Neuron (in vitro differentiated cells): Measurements from ENCODE around the gene OR2L8.

Source experiments
- H2AFZ ChIP-seq: one replicate; pipeline ENCODE4 v1.6.1; 2013; ENCODE audit warnings: low read depth, mild to moderate bottlenecking, inconsistent platforms, low read length, moderate library complexity
- H3K27me3 ChIP-seq: one replicate; pipeline ENCODE4 v1.6.1; 2013; ENCODE audit warnings: low read length; ENCODE audit not compliant: insufficient read depth
- H3K36me3 ChIP-seq: one replicate; pipeline ENCODE4 v1.6.1; 2013; ENCODE audit warnings: low read length; ENCODE audit not compliant: insufficient read depth
- H3K4me1 ChIP-seq: one replicate; pipeline ENCODE4 v1.6.1; 2013; ENCODE audit warnings: low read length; ENCODE audit not compliant: insufficient read depth
- H3K4me3 ChIP-seq: 2 replicates; pipeline ENCODE4 v1.5.1; 2013; ENCODE audit warnings: mild to moderate bottlenecking, low read length, moderate library complexity
- H3K9me3 ChIP-seq: one replicate; pipeline ENCODE4 v1.6.1; 2013; ENCODE audit warnings: low read length

OR2L8 gene, protein sequence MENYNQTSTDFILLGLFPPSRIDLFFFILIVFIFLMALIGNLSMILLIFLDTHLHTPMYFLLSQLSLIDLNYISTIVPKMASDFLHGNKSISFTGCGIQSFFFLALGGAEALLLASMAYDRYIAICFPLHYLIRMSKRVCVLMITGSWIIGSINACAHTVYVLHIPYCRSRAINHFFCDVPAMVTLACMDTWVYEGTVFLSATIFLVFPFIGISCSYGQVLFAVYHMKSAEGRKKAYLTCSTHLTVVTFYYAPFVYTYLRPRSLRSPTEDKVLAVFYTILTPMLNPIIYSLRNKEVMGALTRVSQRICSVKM

GRCh38 chr1:247948558-247948957 lies at the start of gene OR2L8:
OR2L8 (plus strand) TSS chr1:247948858; CDS start chr1:247948858, 0 bp downstream.
- Histone ChIP-seq H3K36me3 (no peaks in the 10 kb centered on the region), H2AFZ (no peak within 1 kb of the TSS), H3K9me3 (no peaks in the 10 kb centered on the region), H3K4me3 (no peak within 1 kb of the TSS), H3K4me1 (no peaks in the 10 kb centered on the region), H3K27me3 (no peaks in the 10 kb centered on the region)

GRCh38 chr1:247904122-247904521 lies 44.5 kb upstream of the OR2L8 start:
- Histone ChIP-seq H3K4me1 (no peaks in the 10 kb centered on the region), H3K9me3 (no peaks in the 10 kb centered on the region), H3K36me3 (no peaks in the 10 kb centered on the region), H3K27me3 (no peaks in the 10 kb centered on the region), H2AFZ (no peak overlapping the region), H3K4me3 (no peak overlapping the region)

DNA sequence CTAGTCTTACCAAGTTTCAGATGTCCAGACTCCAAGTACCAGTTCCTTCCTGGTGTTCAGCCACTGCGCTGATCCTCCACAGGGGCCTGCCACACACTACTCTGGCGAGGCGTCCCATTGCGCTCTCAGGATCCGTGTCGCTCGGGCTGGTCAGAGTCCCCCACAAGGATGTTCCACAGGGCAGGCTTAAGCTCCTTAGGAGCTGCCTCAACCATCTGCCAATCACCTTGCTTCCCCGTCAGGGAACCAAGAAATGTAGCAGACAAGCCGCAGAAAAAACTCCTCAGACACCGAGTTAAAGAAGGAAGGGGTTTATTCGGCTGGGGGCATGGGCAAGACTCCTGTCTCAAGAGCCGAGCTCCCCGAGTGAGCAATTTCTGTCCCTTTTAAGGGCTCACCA lies 43.5 kb upstream of the OR2L8 start:
- no peaks in the 10 kb centered on the region for H3K4me1 ChIP-seq
- H3K9me3 ChIP-seq: no peaks in the 10 kb centered on the region
- no peak overlapping the region for H2AFZ ChIP-seq
- no peaks in the 10 kb centered on the region for H3K36me3 ChIP-seq
- no peaks in the 10 kb centered on the region for H3K27me3 ChIP-seq
- no peak overlapping the region for H3K4me3 ChIP-seq

DNA sequence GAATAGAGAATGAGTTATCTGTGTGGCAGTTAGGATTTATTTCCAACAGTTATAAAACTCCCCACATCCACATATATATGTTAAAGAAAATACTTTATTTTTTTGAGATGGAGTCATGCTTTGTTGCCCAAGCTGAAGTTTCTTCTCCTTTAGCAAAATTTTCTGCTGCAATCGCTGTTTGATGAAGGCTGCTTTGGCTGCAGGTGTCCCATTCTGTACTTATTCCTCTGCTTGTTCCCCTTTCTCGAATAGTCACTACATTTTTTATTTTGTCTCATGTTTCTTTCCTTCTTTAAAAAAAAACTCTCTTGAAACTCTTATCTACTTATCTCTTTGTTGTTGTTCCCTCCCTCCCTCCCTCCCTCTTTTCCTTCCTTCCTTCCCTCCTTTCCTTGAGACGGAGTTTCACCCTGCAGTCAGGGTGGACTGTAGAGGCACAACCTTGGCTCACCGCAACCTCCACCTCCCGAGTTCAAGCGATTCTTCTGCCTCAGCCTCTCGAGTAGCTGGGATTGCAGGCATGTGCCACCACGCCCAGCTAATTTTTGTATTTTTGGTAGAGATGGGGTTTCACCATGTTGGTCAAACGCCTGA lies 42.7 kb upstream of the OR2L8 start:
- Histone ChIP-seq H3K27me3 (no peaks in the 10 kb centered on the region), H2AFZ (no peak overlapping the region), H3K36me3 (no peaks in the 10 kb centered on the region), H3K9me3 (no peaks in the 10 kb centered on the region), H3K4me1 (no peaks in the 10 kb centered on the region), H3K4me3 (no peak overlapping the region)

- H3K4me3 ChIP-seq: no peak overlapping the region
- no peak overlapping the region for H2AFZ ChIP-seq
- no peaks in the 10 kb centered on the region for H3K4me1 ChIP-seq
- H3K9me3 ChIP-seq: no peaks in the 10 kb centered on the region
- H3K27me3 ChIP-seq: no peaks in the 10 kb centered on the region
- H3K36me3 ChIP-seq: no peaks in the 10 kb centered on the region
Measured at GRCh38 chr1:247906504-247907047, 42.1 kb upstream of the OR2L8 start.

- no peaks in the 10 kb centered on the region for H3K9me3 ChIP-seq
- H2AFZ ChIP-seq: no peak overlapping the region
- H3K4me1 ChIP-seq: no peaks in the 10 kb centered on the region
- no peak overlapping the region for H3K4me3 ChIP-seq
- H3K36me3 ChIP-seq: no peaks in the 10 kb centered on the region
- H3K27me3 ChIP-seq: no peaks in the 10 kb centered on the region
Measured at GRCh38 chr1:247908766-247909165, 39.9 kb upstream of the OR2L8 start.

- no peaks in the 10 kb centered on the region for H3K9me3 ChIP-seq
- no peaks in the 10 kb centered on the region for H3K4me1 ChIP-seq
Measured at GRCh38 chr1:247913786-247914185, 34.9 kb upstream of the OR2L8 start.

DNA sequence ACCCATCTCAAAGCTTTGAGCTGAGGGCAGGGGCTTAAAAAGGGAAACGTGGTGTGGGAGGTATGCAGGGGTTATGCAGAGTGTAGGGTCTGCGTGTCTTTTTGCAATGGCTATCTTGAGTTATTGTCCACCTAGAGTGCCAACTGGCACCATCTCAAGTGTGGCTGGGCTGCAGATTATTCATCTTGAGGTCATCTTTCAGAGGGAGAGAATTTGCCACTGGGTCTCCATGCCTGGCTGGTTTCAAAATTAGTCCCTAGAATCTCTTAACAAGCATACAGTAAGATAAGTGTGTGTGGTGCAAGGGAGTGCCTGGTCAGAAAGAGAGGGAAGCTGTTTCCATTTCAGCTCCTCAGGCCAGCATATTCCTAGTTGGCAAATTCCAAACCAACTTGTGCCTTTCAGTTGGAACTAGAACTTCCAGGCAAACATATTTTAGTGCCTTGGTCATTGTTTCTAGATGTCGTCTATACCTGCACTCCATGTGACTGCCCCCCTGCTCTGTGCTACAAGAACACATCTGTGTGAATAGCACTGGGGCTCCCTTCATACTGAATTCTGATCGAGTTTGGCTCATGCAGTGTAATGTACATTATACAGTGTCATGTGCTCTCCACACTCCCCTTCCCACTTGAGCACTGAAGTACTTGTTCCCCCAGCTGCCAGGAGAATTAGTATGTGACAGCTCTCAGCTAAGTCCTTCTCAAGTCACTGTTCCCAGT lies 33.6 kb upstream of the OR2L8 start:
- H3K27me3 ChIP-seq: no peaks in the 10 kb centered on the region
- H3K4me3 ChIP-seq: no peak overlapping the region
- H3K9me3 ChIP-seq: no peaks in the 10 kb centered on the region
- H2AFZ ChIP-seq: no peak overlapping the region
- H3K36me3 ChIP-seq: no peaks in the 10 kb centered on the region
- no peaks in the 10 kb centered on the region for H3K4me1 ChIP-seq

More at GRCh38 chr1:247913786-247914185, 34.9 kb upstream of the OR2L8 start:
- Histone ChIP-seq H3K27me3 (no peaks in the 10 kb centered on the region), H3K4me3 (no peak overlapping the region), H2AFZ (no peak overlapping the region), H3K36me3 (no peaks in the 10 kb centered on the region)

- Histone ChIP-seq H3K9me3 (no peaks in the 10 kb centered on the region), H2AFZ (no peak within 1 kb of the TSS), H3K4me3 (no peak within 1 kb of the TSS), H3K4me1 (no peaks in the 10 kb centered on the region), H3K27me3 (no peaks in the 10 kb centered on the region), H3K36me3 (no peaks in the 10 kb centered on the region)
Measured at GRCh38 chr1:247919952-247920351, 28.7 kb upstream of the OR2L8 start, which contains the start of gene OR2T8. OR2T8 (plus strand) TSS chr1:247920252; CDS start chr1:247921018, 766 bp downstream.

- Histone ChIP-seq H3K4me3 (no peak overlapping the region), H3K27me3 (no peaks in the 10 kb centered on the region), H3K36me3 (no peaks in the 10 kb centered on the region), H2AFZ (no peak overlapping the region), H3K4me1 (no peaks in the 10 kb centered on the region), H3K9me3 (no peaks in the 10 kb centered on the region)
Measured at GRCh38 chr1:247923941-247924340, 24.7 kb upstream of the OR2L8 start.

DNA sequence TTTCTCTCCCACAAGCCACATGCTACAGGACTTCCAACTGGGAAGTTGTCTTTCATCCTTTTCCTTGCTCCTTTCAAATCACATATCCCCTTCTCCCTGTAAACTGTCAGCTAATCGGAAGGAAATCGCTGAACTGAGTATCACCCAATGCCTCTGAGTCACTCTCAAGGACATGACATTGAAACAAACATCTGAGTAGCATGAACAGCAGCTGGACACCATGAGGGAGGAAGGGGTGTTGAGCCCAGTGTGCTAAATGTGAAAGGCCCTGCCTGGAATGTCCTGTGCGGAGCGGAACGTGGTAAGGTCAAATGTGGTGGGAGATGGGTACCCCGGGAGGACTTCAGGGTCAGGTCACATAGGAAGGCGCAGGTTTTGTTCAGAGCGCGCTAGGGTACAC lies 23.8 kb upstream of the OR2L8 start, which contains the start of gene OR2AJ1:
OR2AJ1 (plus strand) TSS at position 22 of the 400 bp plus-strand sequence. CDS start 8,880 bp downstream, outside the sequence.
- Histone ChIP-seq H3K4me3 (no peak within 1 kb of the TSS), H3K9me3 (no peaks in the 10 kb centered on the region)

GRCh38 chr1:247933989-247934388 lies 14.7 kb upstream of the OR2L8 start:
- H3K36me3 ChIP-seq: no peaks in the 10 kb centered on the region
- H3K4me3 ChIP-seq: no peak overlapping the region
- H3K9me3 ChIP-seq: no peaks in the 10 kb centered on the region
- H3K4me1 ChIP-seq: no peaks in the 10 kb centered on the region
- no peaks in the 10 kb centered on the region for H3K27me3 ChIP-seq
- no peak overlapping the region for H2AFZ ChIP-seq

More for the DNA sequence above, 23.8 kb upstream of the OR2L8 start, which contains the start of gene OR2AJ1:
- no peak within 1 kb of the TSS for H2AFZ ChIP-seq
- no peaks in the 10 kb centered on the region for H3K36me3 ChIP-seq
- no peaks in the 10 kb centered on the region for H3K27me3 ChIP-seq
- no peaks in the 10 kb centered on the region for H3K4me1 ChIP-seq

DNA sequence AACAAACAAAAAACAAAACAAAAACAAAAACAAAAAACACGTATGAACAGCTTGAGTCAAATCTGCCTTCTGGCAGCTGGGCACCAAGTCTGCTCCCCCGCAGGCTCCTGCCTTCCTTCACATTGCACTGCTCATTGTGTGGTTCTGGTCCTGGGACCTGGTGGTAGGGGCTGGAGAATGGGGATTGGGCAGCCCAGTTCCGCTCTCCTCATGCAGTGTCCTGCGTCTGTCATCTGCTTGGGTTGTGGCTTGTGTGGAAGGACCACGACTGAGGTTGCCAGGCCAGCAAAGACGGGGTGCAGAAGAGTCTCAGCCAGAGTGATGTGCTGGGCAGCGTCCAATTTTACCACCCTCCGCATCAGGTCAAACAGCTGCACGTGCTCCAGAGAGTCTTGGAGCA lies 12.9 kb upstream of the OR2L8 start:
- Histone ChIP-seq H3K36me3 (no peaks in the 10 kb centered on the region), H3K27me3 (no peaks in the 10 kb centered on the region), H3K9me3 (no peaks in the 10 kb centered on the region), H3K4me1 (no peaks in the 10 kb centered on the region), H3K4me3 (no peak overlapping the region), H2AFZ (no peak overlapping the region)
